NCI-H774 (cell line): ENCODE measurements around the gene ARHGAP25.

Experiments used
- DNase-seq: peaks from one replicate; lab custom pipeline; 2025; lab: John Stamatoyannopoulos, UW

The ARHGAP25 gene

GRCh38 chr2:68734688-68735525 is at the start of gene ARHGAP25:
Gene ARHGAP25, plus strand, starts transcription at chr2:68734811. Its CDS starts 389 bp downstream, at chr2:68735200.
- DNase-seq: no peak

GRCh38 chr2:68686178-68686577 is 48.4 kb upstream of the ARHGAP25 start:
- DNase-seq: no peak

GRCh38 chr2:68687018-68687417 is 47.6 kb upstream of the ARHGAP25 start:
- no peak for DNase-seq

GRCh38 chr2:68689553-68690537 is 44.8 kb upstream of the ARHGAP25 start:
- no peak for DNase-seq

GRCh38 chr2:68690851-68691250 is 43.8 kb upstream of the ARHGAP25 start:
- no peak for DNase-seq

- no peak for DNase-seq
These were observed 42.1 kb upstream of the ARHGAP25 start for GRCh38 chr2:68692511-68692910.

GRCh38 chr2:68693951-68694350 is 40.7 kb upstream of the ARHGAP25 start:
- no peak for DNase-seq

- no peak for DNase-seq
These were observed 38.6 kb upstream of the ARHGAP25 start for GRCh38 chr2:68695971-68696370.

GRCh38 chr2:68696554-68696953 is 38.1 kb upstream of the ARHGAP25 start:
- DNase-seq: no peak

- peak; percentile 58 for DNase-seq
These were observed 35.8 kb upstream of the ARHGAP25 start for GRCh38 chr2:68698567-68699377.

- no peak for DNase-seq
These were observed 34.1 kb upstream of the ARHGAP25 start for GRCh38 chr2:68700560-68700959.

GRCh38 chr2:68706637-68707036 is 28.0 kb upstream of the ARHGAP25 start:
- DNase-seq: no peak

GRCh38 chr2:68708629-68709028 is 26.0 kb upstream of the ARHGAP25 start:
- no peak for DNase-seq

GRCh38 chr2:68709421-68709911 is 25.1 kb upstream of the ARHGAP25 start:
- peak; percentile 49 for DNase-seq

- DNase-seq: no peak
These were observed 24.3 kb upstream of the ARHGAP25 start for GRCh38 chr2:68710336-68710735.

GRCh38 chr2:68710756-68711155 is 23.9 kb upstream of the ARHGAP25 start:
- DNase-seq: no peak

- DNase-seq: no peak
These were observed 19.7 kb upstream of the ARHGAP25 start for GRCh38 chr2:68714866-68715265.

GRCh38 chr2:68715353-68716041 is 19.1 kb upstream of the ARHGAP25 start:
- DNase-seq: peak; percentile 8

GRCh38 chr2:68716604-68717304 is 17.9 kb upstream of the ARHGAP25 start:
- DNase-seq: no peak

- no peak for DNase-seq
These were observed 17.3 kb upstream of the ARHGAP25 start for GRCh38 chr2:68717305-68717661.

- no peak for DNase-seq
These were observed 14.7 kb upstream of the ARHGAP25 start for GRCh38 chr2:68719912-68720311.
